Measurements from ENCODE around the gene BMP2K. TPM values are rescaled to one million over a fixed set of nuclear protein-coding genes. Genes with fewer than 3 reads are reported as not detected.

Gene BMP2K
- total RNA-seq, 1 donor from 2014 or later: 25.1 TPM

Small RNA genes within 50 kb of the gene (small RNA-seq; reads per million reads assigned to genes)
- not detected for gene AC098818.1
- not detected for gene MIR5096
- gene RN7SL127P: not detected

Other genes with a start within 250 kb of the BMP2K start
- 14.6 TPM for gene ANXA3, start 224.6 kb upstream of the BMP2K start, total RNA-seq
- gene PAQR3, start 163.1 kb downstream of the BMP2K start, total RNA-seq: 8.9 TPM